ENCODE data around the gene CHD9.

The CHD9 gene

DNA sequence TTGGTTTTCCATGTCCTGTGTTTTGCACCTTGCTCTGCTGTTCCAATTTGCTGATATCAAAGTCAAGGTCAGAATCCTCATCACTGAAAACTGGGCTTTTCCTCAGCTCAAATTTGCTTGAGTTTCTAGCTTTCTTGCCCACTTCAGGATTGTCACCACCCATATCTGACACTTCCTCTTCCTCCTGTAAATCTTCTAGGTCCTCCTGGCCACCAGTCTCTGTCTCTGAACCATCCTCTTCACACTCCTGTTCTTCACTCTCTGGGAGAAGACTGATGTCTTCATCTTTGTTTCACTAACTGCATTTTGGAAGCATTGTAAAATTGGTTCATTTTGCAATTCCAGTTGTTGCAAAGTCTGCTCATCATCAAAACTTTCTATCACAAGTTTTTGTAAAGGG lies 316.0 kb downstream of the CHD9 start:
- DNase-seq (ENCODE audit: low read depth, low spot score), result no peak

- DNase-seq (ENCODE audit: low read depth, low spot score), result no peak
These were observed 318.4 kb downstream of the CHD9 start for GRCh38 chr16:53372992-53373871.

DNA sequence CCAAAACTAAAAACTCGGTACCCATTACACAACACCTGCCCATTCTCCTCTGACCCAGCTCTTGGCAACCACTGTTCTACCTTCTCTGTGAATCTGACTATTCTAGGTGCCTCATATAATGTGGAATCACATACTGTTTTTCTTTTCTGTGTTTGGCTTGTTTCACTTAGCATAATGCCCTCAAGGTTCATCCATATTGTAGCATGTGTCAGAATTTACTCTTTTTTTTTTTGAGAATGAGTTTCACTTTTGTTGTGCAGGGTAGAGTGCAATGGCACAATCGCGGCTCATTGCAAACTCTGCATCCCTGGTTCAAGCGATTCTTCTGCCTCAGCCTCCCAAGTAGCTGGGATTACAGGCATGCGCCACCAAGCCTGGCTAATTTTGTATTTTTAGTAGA lies 320.0 kb downstream of the CHD9 start:
- DNase-seq (ENCODE audit: low read depth, low spot score), result no peak

- DNase-seq (ENCODE audit: low read depth, low spot score), result no peak
These were observed 323.3 kb downstream of the CHD9 start for GRCh38 chr16:53378138-53378537.

Measured in brain pericyte (primary cell).